Activated CD4-positive, alpha-beta T cell treated with anti-CD3 and anti-CD28 coated beads, Interleukin-2, amount 10 ng/mL, durations not matched to agents 7 days and 5 days (primary cell): ENCODE data around the gene SF1. TPM values are rescaled to one million over a fixed set of nuclear protein-coding genes. Genes with fewer than 3 reads are reported as not detected.
A peak's percentile ranks its signal among the peaks of the same experiment; 100 is the strongest.

Experiments used
- CTCF ChIA-PET: fragments of 350-600 bp; sonication (Branson Sonifier 250); formaldehyde crosslinking; loops from one replicate; lab custom pipeline; 2021; ENCODE audit warnings: antibody characterized with exemption; lab: Charles Lee
- POLR2A ChIA-PET: fragments of 350-600 bp; sonication (Branson Sonifier 250); formaldehyde crosslinking; loops from one replicate; lab custom pipeline; 2021; ENCODE audit warnings: antibody characterized with exemption; lab: Charles Lee
- DNase-seq: peaks from one replicate; pipeline ENCODE4 v3.0.0-alpha.2; 2020
- H3K27ac Mint-ChIP-seq: one replicate; pipeline ENCODE4 v1.8.0; 2021; ENCODE audit warnings: mild to moderate bottlenecking, moderate library complexity, mixed read lengths
- H3K27me3 Mint-ChIP-seq: one replicate; pipeline ENCODE4 v1.8.0; 2021; ENCODE audit warnings: mixed read lengths
- H3K36me3 Mint-ChIP-seq: one replicate; pipeline ENCODE4 v1.8.0; 2021; ENCODE audit warnings: low read depth, mixed read lengths
- H3K4me1 Mint-ChIP-seq: one replicate; pipeline ENCODE4 v1.8.0; 2021; ENCODE audit warnings: mixed read lengths
- H3K4me3 Mint-ChIP-seq: one replicate; pipeline ENCODE4 v1.8.0; 2021; ENCODE audit warnings: mild to moderate bottlenecking, moderate library complexity, mixed read lengths
- H3K9me3 Mint-ChIP-seq: one replicate; pipeline ENCODE4 v1.8.0; 2021; ENCODE audit warnings: mixed read lengths
- total RNA-seq, 2 experiments: library from RNA; stranded (reverse); gene quantifications; one replicate each; pipeline ENCODE4 v1.2.3, GENCODE V29; 2021

The SF1 gene
- total RNA-seq, 2 experiments from 2014 or later = 435 to 456 TPM

GRCh38 chr11:64788321-64789215 lies 10.2 kb upstream of the SF1 start:
- ChIA-PET POLR2A (interaction anchor here (0.5 kb wide), 1 partner anchor 875 kb away, joined by 3 read pairs; no protein-coding TSS in a partner anchor), CTCF (interaction anchor here (0.7 kb wide), 1 partner anchor 11 kb away, joined by 3 read pairs; no protein-coding TSS in a partner anchor)
- DNase-seq = no peak
- Mint-ChIP-seq H3K27me3 (no peaks in the 10 kb centered on the region), H3K27ac (no peak overlapping the region), H3K36me3 (peaks cover 25% of the 10 kb centered on the region), H3K9me3 (no peaks in the 10 kb centered on the region), H3K4me1 (peaks cover 10% of the 10 kb centered on the region), H3K4me3 (no peak overlapping the region)

GRCh38 chr11:64787526-64788320 lies 9.4 kb upstream of the SF1 start:
- POLR2A ChIA-PET = interaction anchor here (0.5 kb wide), 1 partner anchor 876 kb away, joined by 3 read pairs; no protein-coding TSS in a partner anchor
- DNase-seq = peak; percentile 65
- no peak overlapping the region for H3K4me3 Mint-ChIP-seq
- H3K4me1 Mint-ChIP-seq = peaks cover 7% of the 10 kb centered on the region
- peaks cover 23% of the 10 kb centered on the region for H3K36me3 Mint-ChIP-seq
- H3K9me3 Mint-ChIP-seq = no peaks in the 10 kb centered on the region
- H3K27ac Mint-ChIP-seq = peak overlapping the region; percentile 41
- CTCF ChIA-PET = interaction anchor here (0.7 kb wide), 1 partner anchor 12 kb away, joined by 3 read pairs; no protein-coding TSS in a partner anchor
- no peaks in the 10 kb centered on the region for H3K27me3 Mint-ChIP-seq

GRCh38 chr11:64786308-64786707 lies 8.0 kb upstream of the SF1 start:
- CTCF ChIA-PET = interaction anchor here (0.6 to 1.8 kb wide), 4 partner anchors 10 to 331 kb away, joined by 3 to 4 read pairs (median 4); partner anchors contain the start of gene ZNHIT2
- peaks cover 7% of the 10 kb centered on the region for H3K4me1 Mint-ChIP-seq
- no peak for DNase-seq
- no peaks in the 10 kb centered on the region for H3K27me3 Mint-ChIP-seq
- POLR2A ChIA-PET = no interaction called here
- peak overlapping the region; percentile 41 for H3K27ac Mint-ChIP-seq
- H3K9me3 Mint-ChIP-seq = no peaks in the 10 kb centered on the region
- H3K36me3 Mint-ChIP-seq = peaks cover 20% of the 10 kb centered on the region
- H3K4me3 Mint-ChIP-seq = no peak overlapping the region

- Mint-ChIP-seq H3K4me1 (peaks cover 18% of the 10 kb centered on the region), H3K36me3 (peaks cover 13% of the 10 kb centered on the region), H3K27ac (peak overlapping the region; percentile 19), H3K4me3 (no peak overlapping the region), H3K9me3 (no peaks in the 10 kb centered on the region), H3K27me3 (no peaks in the 10 kb centered on the region)
- CTCF ChIA-PET = interaction anchor here (0.6 to 1.8 kb wide), 6 partner anchors 12 to 400 kb away, joined by 3 to 5 read pairs (median 4); partner anchors contain the start of gene ZNHIT2
- no peak for DNase-seq
- POLR2A ChIA-PET = no interaction called here
These were observed 6.7 kb upstream of the SF1 start for GRCh38 chr11:64784813-64785581.

- CTCF ChIA-PET = interaction anchor here (0.6 to 1.8 kb wide), 8 partner anchors 10 to 373 kb away, joined by 3 to 7 read pairs (median 3); partner anchors contain the start of gene RASGRP2
- no peaks in the 10 kb centered on the region for H3K27me3 Mint-ChIP-seq
These were observed 194 bp downstream of the SF1 start for GRCh38 chr11:64778223-64778472.

GRCh38 chr11:64777449-64778222 lies 706 bp downstream of the SF1 start:
- DNase-seq = peak; percentile 82
- Mint-ChIP-seq H3K27me3 (no peaks in the 10 kb centered on the region), H3K4me3 (peak overlapping the region; percentile 97), H3K36me3 (peaks cover 50% of the 10 kb centered on the region), H3K9me3 (no peaks in the 10 kb centered on the region), H3K4me1 (peaks cover 65% of the 10 kb centered on the region), H3K27ac (peak overlapping the region; percentile 74)
- CTCF ChIA-PET = interaction anchor here (0.6 to 1.9 kb wide), 2 partner anchors 10 to 72 kb away, joined by 3 to 4 read pairs; no protein-coding TSS in a partner anchor
- POLR2A ChIA-PET = interaction anchor here (1.7 kb wide), 1 partner anchor 33 kb away, joined by 6 read pairs; no protein-coding TSS in a partner anchor

More at GRCh38 chr11:64778223-64778472, 194 bp downstream of the SF1 start:
- Mint-ChIP-seq H3K4me1 (peaks cover 60% of the 10 kb centered on the region), H3K36me3 (peaks cover 45% of the 10 kb centered on the region), H3K27ac (peak overlapping the region; percentile 98), H3K4me3 (peak overlapping the region; percentile 81), H3K9me3 (no peaks in the 10 kb centered on the region)
- POLR2A ChIA-PET = interaction anchor here (0.9 kb wide), 1 partner anchor 34 kb away, joined by 4 read pairs; the partner anchor contains the start of gene RASGRP2
- DNase-seq = no peak

- peak overlapping the region; percentile 97 for H3K4me3 Mint-ChIP-seq
- peaks cover 57% of the 10 kb centered on the region for H3K36me3 Mint-ChIP-seq
- DNase-seq = no peak
- peaks cover 72% of the 10 kb centered on the region for H3K4me1 Mint-ChIP-seq
- H3K9me3 Mint-ChIP-seq = no peaks in the 10 kb centered on the region
- H3K27me3 Mint-ChIP-seq = no peaks in the 10 kb centered on the region
- CTCF ChIA-PET = interaction anchor here (0.9 to 7.6 kb wide), 4 partner anchors 9 to 75 kb away, joined by 3 to 51 read pairs (median 4); no protein-coding TSS in a partner anchor
- peak overlapping the region; percentile 74 for H3K27ac Mint-ChIP-seq
- POLR2A ChIA-PET = interaction anchor here (1.7 kb wide), 1 partner anchor 32 kb away, joined by 6 read pairs; no protein-coding TSS in a partner anchor
These were observed 1.5 kb downstream of the SF1 start for GRCh38 chr11:64776875-64777274.

GRCh38 chr11:64776425-64776824 lies 1.9 kb downstream of the SF1 start:
- peak overlapping the region; percentile 97 for H3K4me3 Mint-ChIP-seq
- peak overlapping the region; percentile 74 for H3K27ac Mint-ChIP-seq
- H3K9me3 Mint-ChIP-seq = no peaks in the 10 kb centered on the region
- ChIA-PET CTCF (interaction anchor here (0.9 to 7.6 kb wide), 4 partner anchors 9 to 76 kb away, joined by 3 to 51 read pairs (median 4); no protein-coding TSS in a partner anchor), POLR2A (interaction anchor here (1.7 kb wide), 1 partner anchor 32 kb away, joined by 6 read pairs; no protein-coding TSS in a partner anchor)
- H3K36me3 Mint-ChIP-seq = peaks cover 61% of the 10 kb centered on the region
- DNase-seq = no peak
- H3K27me3 Mint-ChIP-seq = no peaks in the 10 kb centered on the region
- H3K4me1 Mint-ChIP-seq = peaks cover 77% of the 10 kb centered on the region

GRCh38 chr11:64774144-64774543 lies 4.2 kb downstream of the SF1 start:
- Mint-ChIP-seq H3K27ac (no peak overlapping the region), H3K4me1 (peaks cover 73% of the 10 kb centered on the region), H3K36me3 (peaks cover 83% of the 10 kb centered on the region), H3K9me3 (no peaks in the 10 kb centered on the region), H3K4me3 (no peak overlapping the region), H3K27me3 (no peaks in the 10 kb centered on the region)
- POLR2A ChIA-PET = no interaction called here
- no peak for DNase-seq
- CTCF ChIA-PET = interaction anchor here (1.1 to 7.6 kb wide), 3 partner anchors 12 to 85 kb away, joined by 3 to 51 read pairs (median 4); partner anchors contain the start of gene RASGRP2

GRCh38 chr11:64772303-64773018 lies 5.9 kb downstream of the SF1 start:
- no peaks in the 10 kb centered on the region for H3K9me3 Mint-ChIP-seq
- peak overlapping the region; percentile 81 for H3K27ac Mint-ChIP-seq
- peaks cover 97% of the 10 kb centered on the region for H3K36me3 Mint-ChIP-seq
- POLR2A ChIA-PET = interaction anchor here (0.6 to 1.4 kb wide), 2 partner anchors 20 to 27 kb away, joined by 3 to 8 read pairs; no protein-coding TSS in a partner anchor
- no peak for DNase-seq
- peaks cover 89% of the 10 kb centered on the region for H3K4me1 Mint-ChIP-seq
- CTCF ChIA-PET = interaction anchor here (0.7 to 7.6 kb wide), 3 partner anchors 10 to 47 kb away, joined by 3 to 51 read pairs (median 3); no protein-coding TSS in a partner anchor
- no peaks in the 10 kb centered on the region for H3K27me3 Mint-ChIP-seq
- H3K4me3 Mint-ChIP-seq = peak overlapping the region; percentile 35
